Activated CD4-positive, alpha-beta T cell treated with anti-CD3 and anti-CD28 coated beads for 1 hour (primary cell): ENCODE results near the gene ORAI1.
A peak's percentile ranks its signal among the peaks of the same experiment; 100 is the strongest.
"Not testable (repeated sequence)": the region's sequence is repeated elsewhere in the genome, so short reads cannot be mapped to it uniquely, and the experiment has no call there.

Experiments
- DNase-seq: peaks from one replicate; pipeline ENCODE4 v3.0.0-alpha.2; 2020

The ORAI1 gene

DNA sequence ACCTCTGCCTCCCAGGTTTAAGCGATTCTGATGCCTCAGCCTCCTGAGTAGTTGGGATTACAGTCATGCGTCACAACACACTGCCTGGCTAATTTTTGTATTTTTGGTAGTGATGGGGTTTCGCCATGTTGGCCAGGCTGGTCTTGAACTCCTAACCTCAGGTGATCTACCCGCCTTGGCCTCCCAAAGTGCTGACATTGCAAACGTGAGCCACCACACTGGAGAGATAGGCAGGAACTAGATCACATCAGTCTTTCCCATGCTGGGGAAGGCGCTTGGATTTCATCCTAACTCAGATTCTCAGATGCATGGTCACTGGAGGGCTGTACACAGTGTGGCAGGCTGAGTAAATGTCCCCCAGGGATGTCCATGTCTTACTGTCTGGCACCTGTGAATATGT lies 18.0 kb upstream of the ORAI1 start:
- DNase-seq: no peak

GRCh38 chr12:121610239-121611149 lies 15.8 kb upstream of the ORAI1 start:
- DNase-seq: no peak

GRCh38 chr12:121611306-121611705 lies 15.0 kb upstream of the ORAI1 start:
- no peak for DNase-seq

- DNase-seq: no peak
Measured at GRCh38 chr12:121613462-121613861, 12.9 kb upstream of the ORAI1 start.

DNA sequence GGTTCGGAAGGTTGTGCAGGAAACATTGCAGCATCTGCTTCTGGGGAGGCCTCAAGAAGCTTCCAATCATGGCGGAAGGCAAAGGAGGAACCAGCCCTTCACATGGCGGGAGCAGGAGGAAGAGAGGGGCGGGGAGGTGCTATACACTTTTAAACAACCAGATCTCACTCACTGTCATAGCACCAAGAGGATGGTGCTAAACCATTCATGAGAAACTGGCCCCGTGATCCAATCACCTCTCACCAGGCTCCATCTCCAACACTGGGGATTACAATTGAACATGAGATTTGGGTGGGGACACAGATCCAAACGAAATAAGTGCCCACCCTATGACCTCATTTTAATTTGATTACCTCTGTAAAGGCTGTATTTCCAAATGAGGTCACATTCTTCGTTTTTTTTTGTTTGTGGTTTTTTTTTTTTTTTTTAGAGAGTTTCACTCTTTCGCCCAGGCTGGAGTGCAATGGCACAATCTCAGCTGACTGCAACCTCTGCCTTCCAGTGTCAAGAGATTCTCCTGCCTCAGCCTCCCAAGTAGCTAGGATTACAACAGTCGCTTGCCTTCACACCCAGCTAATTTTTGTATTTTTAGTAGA lies 11.4 kb upstream of the ORAI1 start:
- DNase-seq: no peak

DNA sequence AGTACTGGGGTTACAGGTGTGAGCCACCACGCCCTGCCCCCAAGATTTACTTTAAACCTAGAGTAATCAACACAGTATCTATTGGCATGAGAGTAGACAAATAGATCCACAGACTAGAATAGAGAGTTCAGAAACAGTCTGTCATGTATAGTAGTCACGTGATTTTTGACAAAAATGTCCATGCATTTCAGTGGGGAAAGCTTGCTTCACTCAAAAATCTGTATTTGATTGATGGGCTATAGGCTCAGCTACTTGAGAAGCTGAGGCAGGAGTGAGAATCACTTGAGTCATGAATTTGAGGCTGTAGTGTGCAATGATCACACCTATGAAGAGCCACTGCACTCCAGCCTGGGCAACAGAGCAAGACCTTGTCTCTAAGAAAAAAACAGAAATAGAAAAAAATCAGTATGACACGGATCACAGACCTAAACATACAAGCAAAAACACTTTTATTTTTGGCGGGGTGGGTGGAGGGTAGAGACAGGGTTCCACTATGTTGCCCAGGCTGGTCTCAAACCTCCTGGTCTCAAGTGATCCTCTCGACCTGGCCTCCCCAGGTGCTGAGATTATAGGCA lies 7.6 kb upstream of the ORAI1 start:
- DNase-seq: no peak

DNA sequence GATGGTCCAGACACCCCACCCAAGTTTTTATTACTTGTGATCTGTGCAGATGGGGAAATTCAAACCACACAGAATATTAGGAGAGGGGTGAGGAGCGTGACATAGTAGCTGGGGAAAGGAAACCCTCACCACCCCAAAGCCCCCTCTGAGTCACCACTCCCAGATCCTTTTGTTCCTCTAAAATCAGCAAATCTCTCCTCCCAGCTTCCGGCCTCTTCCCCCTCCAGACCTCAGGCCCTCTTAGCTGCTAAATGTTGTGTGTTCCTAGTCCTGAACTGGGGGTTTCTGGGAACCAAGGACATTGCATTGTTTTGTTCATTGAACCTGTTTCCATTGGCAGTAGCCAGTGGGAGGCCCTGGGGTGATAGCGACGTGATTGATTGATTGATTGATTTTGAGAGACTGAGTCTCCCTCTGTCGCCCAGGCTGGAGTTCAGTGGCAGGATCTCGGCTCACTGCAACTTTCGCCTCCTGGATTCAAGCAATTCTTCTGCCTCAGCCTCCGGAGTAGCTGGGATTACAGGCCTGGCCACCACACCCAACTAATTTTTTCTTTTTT lies 5.9 kb upstream of the ORAI1 start:
- DNase-seq: no peak

GRCh38 chr12:121626853-121627640 lies 717 bp downstream of the ORAI1 start:
- DNase-seq: peak; percentile 85

DNA sequence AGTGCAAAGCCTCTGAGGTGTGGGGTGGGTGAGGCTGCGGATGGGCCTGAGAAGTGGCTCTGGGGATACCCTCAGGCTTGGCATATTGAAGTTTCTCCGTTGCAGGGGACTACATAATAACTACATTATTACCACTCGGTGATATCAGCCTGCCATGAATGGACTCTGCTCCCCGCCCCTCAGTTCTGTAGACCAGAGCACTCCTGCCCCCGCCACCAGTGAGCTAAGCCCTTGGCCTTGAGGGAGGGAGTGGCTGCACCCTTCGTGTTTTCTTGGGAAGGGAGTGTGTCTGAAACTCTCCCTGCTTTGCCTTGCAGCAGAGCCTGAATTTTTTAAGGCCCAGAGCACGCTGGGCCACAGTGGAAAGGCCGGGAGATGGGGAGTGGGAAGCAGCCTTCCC lies 1.7 kb downstream of the ORAI1 start:
- DNase-seq: no peak

DNA sequence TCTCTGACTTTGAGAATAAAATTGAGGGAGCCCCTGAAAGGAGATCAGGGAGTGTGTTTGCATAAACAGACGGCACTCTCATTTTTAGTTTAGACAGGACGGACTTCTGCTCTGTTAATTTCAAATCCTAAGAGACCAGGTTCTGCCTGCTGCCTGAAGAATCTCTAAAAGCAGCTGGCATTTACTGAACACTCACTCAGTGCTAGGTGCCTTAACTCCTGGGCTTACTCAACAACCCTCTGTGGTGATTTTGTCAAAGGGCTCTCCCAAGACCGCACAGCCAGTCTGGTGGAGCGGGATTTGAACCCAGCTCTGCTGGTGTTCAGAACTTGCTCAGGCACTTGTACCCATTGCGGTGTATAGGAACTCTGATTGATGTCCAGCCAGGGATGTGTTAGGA lies 2.2 kb downstream of the ORAI1 start:
- DNase-seq: no peak

- no peak for DNase-seq
Measured at GRCh38 chr12:121630791-121631355, 4.5 kb downstream of the ORAI1 start.

- DNase-seq: no peak
Measured at GRCh38 chr12:121632069-121632970, 6.0 kb downstream of the ORAI1 start.

GRCh38 chr12:121633833-121634196 lies 7.5 kb downstream of the ORAI1 start:
- DNase-seq: not testable (repeated sequence)

DNA sequence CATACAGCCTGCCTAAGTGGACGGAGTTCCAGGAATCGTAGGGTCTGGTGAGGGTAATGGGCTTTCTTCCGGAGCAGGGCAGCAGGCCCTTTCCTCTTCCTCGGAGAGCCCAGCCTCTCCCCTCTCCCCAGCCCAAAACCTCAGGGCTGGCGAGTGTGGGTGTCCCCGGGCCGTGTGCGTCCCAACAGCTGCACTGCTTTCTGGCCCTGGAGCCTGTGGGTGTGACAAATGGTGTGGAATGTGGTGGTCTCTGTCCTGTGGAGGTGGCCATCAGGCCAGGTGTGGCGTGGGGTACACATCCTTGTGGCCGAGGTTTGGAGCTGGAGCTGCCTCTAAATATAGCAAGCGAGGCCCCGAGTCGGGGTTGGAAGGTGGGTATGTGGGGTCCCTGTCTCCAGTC lies 8.5 kb downstream of the ORAI1 start:
- DNase-seq: no peak

DNA sequence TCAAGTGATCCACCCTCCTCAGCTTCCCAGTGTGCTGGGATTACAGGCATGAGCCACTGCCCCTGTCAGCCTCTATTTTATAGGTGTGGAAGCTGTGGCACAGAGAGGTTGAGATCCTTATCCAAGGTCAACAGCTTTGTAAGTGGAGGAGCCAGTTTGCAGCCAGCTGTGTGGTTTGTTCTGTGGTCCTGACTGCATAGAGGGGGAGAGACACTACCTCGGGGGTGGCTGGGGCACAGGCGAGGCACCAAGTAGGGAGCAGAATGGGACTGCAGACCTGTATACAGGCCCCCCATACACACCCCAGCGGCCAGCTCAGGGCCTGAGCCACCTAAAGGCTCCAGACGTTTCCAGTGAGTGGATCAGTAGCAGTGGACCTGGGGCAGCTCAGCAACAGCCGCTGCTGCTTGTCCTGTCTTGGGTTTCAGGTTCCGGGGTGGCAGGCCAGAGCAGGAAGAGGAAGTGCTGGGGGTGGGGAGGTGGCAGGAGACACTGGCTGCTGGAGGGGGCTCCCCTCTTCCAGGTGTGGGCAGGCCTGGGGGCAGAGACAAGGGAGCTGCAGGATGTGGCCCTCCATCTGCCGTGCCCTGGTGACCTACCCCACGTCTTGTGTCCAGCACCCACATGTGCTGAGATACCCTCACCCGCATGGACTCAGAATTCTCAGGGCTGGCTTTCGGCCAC lies 11.0 kb downstream of the ORAI1 start:
- peak; percentile 31 for DNase-seq

GRCh38 chr12:121638298-121639202 lies 12.2 kb downstream of the ORAI1 start:
- DNase-seq: no peak

DNA sequence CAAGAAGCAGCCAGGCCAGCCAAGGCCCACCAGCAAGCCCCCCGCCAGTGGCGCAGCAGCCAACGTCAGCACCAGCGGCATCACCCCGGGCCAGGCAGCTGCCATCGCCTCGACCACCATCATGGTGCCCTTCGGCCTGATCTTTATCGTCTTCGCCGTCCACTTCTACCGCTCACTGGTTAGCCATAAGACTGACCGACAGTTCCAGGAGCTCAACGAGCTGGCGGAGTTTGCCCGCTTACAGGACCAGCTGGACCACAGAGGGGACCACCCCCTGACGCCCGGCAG lies 15.0 kb downstream of the ORAI1 start:
- no peak for DNase-seq

DNA sequence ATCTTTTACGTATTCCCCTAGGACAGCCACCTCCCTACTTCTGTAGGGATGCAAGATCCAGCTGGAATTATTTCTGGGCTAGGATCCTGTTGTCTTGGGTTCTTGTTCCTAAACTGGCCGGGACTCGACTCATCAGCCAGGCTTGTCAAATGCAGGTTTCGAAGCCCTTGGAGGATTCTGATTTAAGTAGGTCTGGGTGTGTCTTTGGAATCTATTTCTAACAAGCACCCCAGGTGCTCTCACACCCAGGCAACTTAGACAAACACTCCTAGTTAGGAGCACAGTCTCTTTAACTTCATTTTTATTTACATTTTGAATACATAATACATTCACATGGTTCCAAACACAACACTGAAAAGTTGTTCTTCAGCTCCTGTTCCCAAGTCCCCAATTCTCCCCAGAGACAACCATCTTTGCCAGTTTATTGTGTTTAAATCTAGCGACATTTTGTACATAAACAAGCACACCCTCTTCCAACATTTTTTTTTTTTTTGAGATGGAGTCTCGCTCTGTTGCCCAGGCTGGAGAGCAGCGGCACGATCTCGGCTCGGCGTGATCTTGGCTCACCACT lies 22.2 kb downstream of the ORAI1 start:
- DNase-seq: no peak

DNA sequence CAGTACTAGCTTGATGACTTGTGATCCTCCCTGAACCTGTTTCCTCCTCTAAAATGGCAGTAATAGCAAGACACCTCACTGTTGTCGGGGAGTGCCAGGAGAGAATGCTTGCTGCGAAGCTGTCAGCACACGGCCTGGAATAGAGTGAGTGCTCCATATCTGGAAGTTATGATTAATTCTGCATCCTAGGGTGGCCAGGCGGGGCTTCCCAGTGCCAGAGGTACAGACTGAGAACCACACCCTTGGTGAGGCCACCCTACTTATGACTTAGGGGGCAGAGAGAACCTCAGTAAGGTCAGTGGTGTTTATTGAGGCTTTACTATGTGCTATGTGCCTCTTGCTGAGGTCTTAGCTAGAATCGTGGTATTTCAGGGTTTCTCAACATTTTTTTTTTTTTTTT lies 23.0 kb downstream of the ORAI1 start:
- DNase-seq: no peak
